Astrocyte of the spinal cord (primary cell): ENCODE data around the gene PPM1E.

Source experiments
- DNase-seq: peaks from one replicate; pipeline ENCODE4 v3.0.0; 2011; ENCODE audit warnings: low read depth, low spot score
- H3K4me3 ChIP-seq: 2 replicates; pipeline ENCODE4 v1.5.1; 2011; ENCODE audit warnings: low read depth, mild to moderate bottlenecking, low read length, moderate library complexity
- CTCF ChIP-seq: IDR thresholded peaks from 2 replicates; pipeline ENCODE4 v1.5.1; 2012; ENCODE audit warnings: low read depth, mild to moderate bottlenecking, low read length, inconsistent platforms
- in situ Hi-C: cut with HindIII; loops from 2 replicates; pipeline ENCODE4 v1.10.0; 2017; ENCODE audit warnings: low sequenced_read_pairs

PPM1E gene

DNA sequence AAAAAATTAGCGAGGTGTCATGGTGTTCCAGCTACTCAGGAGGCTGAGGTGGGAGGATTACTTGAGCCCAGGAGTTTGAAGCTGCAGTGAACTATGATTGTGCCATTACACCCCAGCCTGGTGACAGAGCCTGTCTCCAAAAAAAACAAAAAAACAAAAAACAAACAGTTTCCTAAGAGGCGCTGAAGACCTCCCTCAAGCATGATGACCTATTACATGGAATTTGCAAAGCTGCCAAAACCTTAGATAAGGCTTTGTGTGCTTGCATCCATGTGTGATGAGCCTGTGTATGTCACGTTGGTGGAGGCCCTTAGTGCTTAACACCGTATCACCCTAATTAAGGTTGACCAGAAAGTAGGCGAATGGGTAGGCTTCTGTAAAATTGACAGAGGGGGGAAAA lies 143.5 kb downstream of the PPM1E start:
- no peak overlapping the region for H3K4me3 ChIP-seq
- in situ Hi-C loops, result no loop called here
- no peak for DNase-seq
- no peak for TF ChIP-seq CTCF

DNA sequence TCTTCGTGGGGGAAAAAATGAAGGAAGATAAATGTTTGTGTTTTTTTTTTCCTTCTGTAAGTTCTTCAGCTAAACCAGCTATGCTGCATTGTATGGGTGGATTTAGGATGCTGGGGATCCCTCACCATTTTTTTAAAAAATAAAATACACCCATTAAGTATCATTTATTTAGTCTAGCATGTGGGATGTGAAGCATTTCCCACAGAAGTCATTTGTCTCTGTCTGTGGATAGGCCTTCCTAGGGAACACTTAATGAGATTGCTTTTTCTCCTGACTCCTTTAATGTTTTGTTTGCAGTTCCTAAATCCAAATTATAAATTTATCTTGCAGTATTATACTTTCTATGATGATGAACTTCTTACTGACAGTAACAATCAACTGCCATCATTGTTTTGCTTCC lies 146.7 kb downstream of the PPM1E start:
- no peak overlapping the region for H3K4me3 ChIP-seq
- in situ Hi-C loops, result no loop called here
- no peak for DNase-seq
- TF ChIP-seq CTCF, result no peak

GRCh38 chr17:58911741-58912343 lies 156.2 kb downstream of the PPM1E start:
- no peak overlapping the region for H3K4me3 ChIP-seq
- TF ChIP-seq CTCF, result no peak
- in situ Hi-C loops, result no loop called here
- DNase-seq, result no peak

GRCh38 chr17:58913552-58913951 lies 157.9 kb downstream of the PPM1E start:
- in situ Hi-C loops, result no loop called here
- TF ChIP-seq CTCF, result no peak

DNA sequence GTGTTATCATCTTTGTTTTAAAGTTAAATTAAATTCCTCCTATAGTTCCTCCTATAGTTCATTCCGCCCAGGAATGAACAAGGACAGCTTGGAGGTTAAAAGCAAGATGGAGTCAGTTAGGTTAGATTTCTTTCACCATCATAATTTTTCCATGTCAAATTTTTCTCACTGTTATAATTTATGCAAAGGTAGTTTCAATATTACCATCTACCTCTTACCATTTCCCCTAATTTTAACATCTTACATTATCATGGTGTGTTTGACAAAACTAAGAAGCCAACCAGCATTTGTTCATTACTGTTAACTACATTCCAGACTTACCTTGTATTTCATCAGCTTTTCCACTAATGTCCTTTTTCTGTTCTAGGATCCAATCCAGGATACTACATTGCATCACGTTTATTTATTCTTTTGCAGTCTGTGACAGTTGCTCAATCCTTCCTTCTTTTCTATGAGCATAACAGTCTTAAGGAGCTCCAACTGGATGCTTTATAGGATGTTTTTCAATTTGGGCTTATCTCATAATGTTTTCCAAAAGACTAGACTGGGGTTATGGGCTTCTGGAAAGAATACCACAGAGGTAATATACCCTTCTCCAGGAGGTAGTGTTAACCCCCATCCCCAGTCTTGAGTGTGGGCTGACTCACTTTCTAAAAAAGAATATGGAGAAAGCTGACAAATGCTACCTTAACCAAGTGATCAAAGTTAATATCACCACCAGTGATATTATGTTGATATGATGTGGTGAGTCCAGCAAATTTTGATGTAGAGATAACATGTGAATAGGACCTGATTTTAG lies 158.5 kb downstream of the PPM1E start:
- no peak for TF ChIP-seq CTCF
- H3K4me3 ChIP-seq, result no peak overlapping the region
- peak; percentile 5 for DNase-seq
- in situ Hi-C loops, result no loop called here

More at GRCh38 chr17:58913552-58913951, 157.9 kb downstream of the PPM1E start:
- DNase-seq, result no peak
- no peak overlapping the region for H3K4me3 ChIP-seq

GRCh38 chr17:58917228-58917627 lies 161.6 kb downstream of the PPM1E start:
- no peak overlapping the region for H3K4me3 ChIP-seq
- in situ Hi-C loops, result no loop called here
- no peak for DNase-seq
- TF ChIP-seq CTCF, result no peak
